Measurements from ENCODE around the gene PHTF1. TPM values are rescaled to one million over a fixed set of nuclear protein-coding genes. Genes with fewer than 3 reads are reported as not detected.
"Not testable (repeated sequence)": the region's sequence is repeated elsewhere in the genome, so short reads cannot be mapped to it uniquely, and the experiment has no call there.

PHTF1 gene
- total RNA-seq, 2 donors from 2014 or later, result 8.5 to 9.8 TPM

- TF ChIP-seq, protein P1, sequence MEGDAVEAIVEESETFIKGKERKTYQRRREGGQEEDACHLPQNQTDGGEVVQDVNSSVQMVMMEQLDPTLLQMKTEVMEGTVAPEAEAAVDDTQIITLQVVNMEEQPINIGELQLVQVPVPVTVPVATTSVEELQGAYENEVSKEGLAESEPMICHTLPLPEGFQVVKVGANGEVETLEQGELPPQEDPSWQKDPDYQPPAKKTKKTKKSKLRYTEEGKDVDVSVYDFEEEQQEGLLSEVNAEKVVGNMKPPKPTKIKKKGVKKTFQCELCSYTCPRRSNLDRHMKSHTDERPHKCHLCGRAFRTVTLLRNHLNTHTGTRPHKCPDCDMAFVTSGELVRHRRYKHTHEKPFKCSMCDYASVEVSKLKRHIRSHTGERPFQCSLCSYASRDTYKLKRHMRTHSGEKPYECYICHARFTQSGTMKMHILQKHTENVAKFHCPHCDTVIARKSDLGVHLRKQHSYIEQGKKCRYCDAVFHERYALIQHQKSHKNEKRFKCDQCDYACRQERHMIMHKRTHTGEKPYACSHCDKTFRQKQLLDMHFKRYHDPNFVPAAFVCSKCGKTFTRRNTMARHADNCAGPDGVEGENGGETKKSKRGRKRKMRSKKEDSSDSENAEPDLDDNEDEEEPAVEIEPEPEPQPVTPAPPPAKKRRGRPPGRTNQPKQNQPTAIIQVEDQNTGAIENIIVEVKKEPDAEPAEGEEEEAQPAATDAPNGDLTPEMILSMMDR (IDR thresholded peaks at IDR 0.05), result no peak
- H3K9me3 ChIP-seq, result no peaks in the 10 kb centered on the region
- H3K4me1 ChIP-seq, result no peaks in the 10 kb centered on the region
- H3K27me3 ChIP-seq, result no peaks in the 10 kb centered on the region
- H3K9ac ChIP-seq (ENCODE audit: low read depth in 2 of 2, low read length in 2 of 2), result no peak overlapping the region
- no peaks in the 10 kb centered on the region for H3K36me3 ChIP-seq
- no peak for DNase-seq
- intact Hi-C loops (cut with DNase I), result no loop called here
- no peak overlapping the region for H3K27ac ChIP-seq
- H3K4me3 ChIP-seq, result no peak overlapping the region
Measured at GRCh38 chr1:113742515-113742914, 16.8 kb downstream of the PHTF1 start.

DNA sequence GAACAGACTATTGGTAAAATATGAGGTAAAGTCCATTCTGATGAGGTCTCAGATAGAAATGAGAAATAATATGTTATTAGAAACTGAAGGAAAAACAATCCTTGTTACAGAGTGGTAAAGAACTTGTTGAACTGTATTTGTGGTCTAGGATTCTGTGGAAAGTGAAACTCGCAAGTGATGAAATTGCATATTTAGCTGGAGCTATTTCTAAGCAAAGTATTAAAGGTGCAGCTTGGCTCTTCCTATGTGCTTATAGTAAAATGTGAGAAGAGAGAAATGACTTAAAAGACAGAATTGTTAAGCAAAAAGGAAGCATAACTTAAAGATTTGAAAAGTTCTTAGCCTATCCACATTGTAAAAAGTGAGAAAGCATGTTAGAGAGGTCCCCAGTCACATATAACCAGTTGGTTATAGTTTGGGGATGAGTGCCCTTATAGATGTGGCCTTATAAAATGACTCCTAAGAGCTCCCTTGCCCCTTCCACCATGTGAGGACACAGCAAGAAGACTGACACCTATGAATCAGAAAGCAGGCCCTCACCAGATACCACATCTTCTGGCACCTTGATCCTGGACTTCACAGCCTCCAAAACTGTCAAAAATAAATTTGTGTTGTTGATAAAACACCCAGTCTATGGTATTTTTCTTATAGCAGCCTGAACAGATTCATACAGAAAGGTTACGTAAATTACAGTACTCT, 24.8 kb downstream of the PHTF1 start:
- Histone ChIP-seq H3K36me3 (no peaks in the 10 kb centered on the region), H3K4me1 (no peaks in the 10 kb centered on the region), H3K27ac (no peak overlapping the region), H3K4me3 (no peak overlapping the region), H3K9ac (ENCODE audit: low read depth in 2 of 2, low read length in 2 of 2) (no peak overlapping the region), H3K27me3 (no peaks in the 10 kb centered on the region), H3K9me3 (no peaks in the 10 kb centered on the region)
- TF ChIP-seq, protein P1 (IDR thresholded peaks at IDR 0.05), result no peak
- intact Hi-C loops (cut with DNase I), result no loop called here
- DNase-seq, result no peak

DNA sequence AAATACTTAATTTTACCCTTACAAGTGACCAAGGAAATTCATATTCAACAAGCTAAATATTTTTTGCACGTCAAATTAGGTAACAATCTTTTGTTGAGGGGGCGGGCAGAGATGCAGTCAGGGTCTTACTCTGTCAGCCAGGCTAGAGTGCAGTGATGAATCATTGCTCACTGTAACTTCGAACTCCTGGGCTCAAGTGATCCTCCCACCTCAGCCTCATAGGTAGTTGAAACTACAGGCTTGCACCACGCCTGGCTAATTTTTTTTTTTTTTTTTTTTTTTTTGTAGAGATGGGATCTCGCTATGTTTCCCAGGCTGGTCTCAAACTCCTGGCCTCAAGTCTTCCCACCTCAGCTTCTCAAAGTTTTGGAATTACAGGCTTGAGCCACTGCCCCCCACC, 26.5 kb downstream of the PHTF1 start:
- no peaks in the 10 kb centered on the region for H3K9me3 ChIP-seq
- TF ChIP-seq, protein P1 (IDR thresholded peaks at IDR 0.05), result no peak
- H3K36me3 ChIP-seq, result no peaks in the 10 kb centered on the region
- intact Hi-C loops (cut with DNase I), result no loop called here
- H3K4me3 ChIP-seq, result no peak overlapping the region
- no peak overlapping the region for H3K9ac ChIP-seq (ENCODE audit: low read depth in 2 of 2, low read length in 2 of 2)
- H3K27me3 ChIP-seq, result no peaks in the 10 kb centered on the region
- no peak overlapping the region for H3K27ac ChIP-seq
- no peaks in the 10 kb centered on the region for H3K4me1 ChIP-seq
- no peak for DNase-seq

- intact Hi-C loops (cut with DNase I), result no loop called here
- Histone ChIP-seq H3K27ac (no peak overlapping the region), H3K4me3 (no peak overlapping the region), H3K36me3 (no peaks in the 10 kb centered on the region), H3K4me1 (no peaks in the 10 kb centered on the region), H3K9me3 (no peaks in the 10 kb centered on the region), H3K27me3 (no peaks in the 10 kb centered on the region), H3K9ac (ENCODE audit: low read depth in 2 of 2, low read length in 2 of 2) (no peak overlapping the region)
- DNase-seq, result no peak
- TF ChIP-seq, protein P1 (IDR thresholded peaks at IDR 0.05), result no peak
Measured at GRCh38 chr1:113721010-113721409, 38.3 kb downstream of the PHTF1 start.

DNA sequence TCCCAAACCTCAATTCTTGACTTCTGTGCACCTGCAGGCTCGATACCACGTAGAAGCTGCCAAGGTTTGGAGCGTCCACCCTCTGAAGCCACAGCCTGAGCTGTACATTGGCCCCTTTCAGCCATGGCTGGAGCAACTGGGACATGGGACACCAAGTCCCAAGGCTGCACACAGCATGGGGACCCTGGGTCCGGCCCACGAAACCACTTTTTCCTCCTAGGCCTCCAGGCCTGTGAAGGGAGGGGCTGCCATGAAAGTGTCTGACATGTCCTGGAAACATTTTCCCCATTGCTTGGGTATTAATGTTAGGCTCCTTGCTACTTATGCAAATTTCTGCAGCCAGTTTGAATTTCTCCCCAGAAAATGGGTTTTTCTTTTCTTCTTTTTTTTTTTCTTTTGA, 40.7 kb downstream of the PHTF1 start:
- intact Hi-C loops (cut with DNase I); H3K4me1 ChIP-seq: not testable (repeated sequence)

DNA sequence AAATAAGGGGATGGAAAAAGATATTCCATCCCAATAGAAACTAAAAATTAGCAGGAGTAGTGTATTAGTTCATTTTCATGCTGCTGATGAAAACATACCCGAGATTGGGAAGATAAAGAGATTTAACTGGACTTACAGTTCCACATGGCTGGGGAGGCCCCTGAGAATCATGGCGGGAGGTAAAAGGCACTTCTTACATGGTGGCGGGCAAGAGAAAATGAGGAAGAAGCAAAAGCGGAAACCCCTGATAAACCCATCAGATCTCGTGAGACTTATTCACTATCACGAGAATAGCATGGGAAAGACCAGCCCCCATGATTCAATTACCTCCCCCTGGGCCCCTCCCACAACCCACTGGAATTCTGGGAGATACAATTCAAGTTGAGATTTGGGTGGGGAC, 41.8 kb downstream of the PHTF1 start:
- H3K27ac ChIP-seq; H3K4me1 ChIP-seq; H3K9me3 ChIP-seq; DNase-seq; H3K27me3 ChIP-seq; intact Hi-C loops (cut with DNase I); H3K36me3 ChIP-seq; H3K4me3 ChIP-seq; H3K9ac ChIP-seq (ENCODE audit: low read depth in 2 of 2, low read length in 2 of 2): not testable (repeated sequence)

More for the DNA sequence above, 40.7 kb downstream of the PHTF1 start:
- DNase-seq; H3K4me3 ChIP-seq; H3K36me3 ChIP-seq; H3K9ac ChIP-seq (ENCODE audit: low read depth in 2 of 2, low read length in 2 of 2); H3K27me3 ChIP-seq; H3K9me3 ChIP-seq; H3K27ac ChIP-seq: not testable (repeated sequence)

Measured in colonic mucosa (tissue), 4 donors.